GM21723 (cell line): ENCODE data around the gene DPP7.

ENCODE experiments used
- ATAC-seq: cut with Tn5 transposase; IDR thresholded peaks from one replicate; pipeline ENCODE4 v1.9.1; 2021; ENCODE audit warnings: mild to moderate bottlenecking, moderate library complexity; ENCODE audit not compliant: unreplicated experiment

DPP7 gene

GRCh38 chr9:137114613-137115393, at the start of gene DPP7:
DPP7 (minus strand) TSS chr9:137114733; CDS start chr9:137114713, 20 bp downstream.
- peak; percentile 61 for ATAC-seq

GRCh38 chr9:137163805-137164204, 49.3 kb upstream of the DPP7 start:
- ATAC-seq: no peak

- ATAC-seq: no peak
Observed at GRCh38 chr9:137163365-137163715, 48.8 kb upstream of the DPP7 start.

- no peak for ATAC-seq
Observed at GRCh38 chr9:137162505-137163364, 48.2 kb upstream of the DPP7 start.

GRCh38 chr9:137161558-137162486, 47.3 kb upstream of the DPP7 start:
- no peak for ATAC-seq

GRCh38 chr9:137160716-137161557, 46.4 kb upstream of the DPP7 start:
- no peak for ATAC-seq

GRCh38 chr9:137160054-137160425, 45.5 kb upstream of the DPP7 start:
- ATAC-seq: no peak

- ATAC-seq: no peak
Observed at GRCh38 chr9:137159105-137160053, 44.8 kb upstream of the DPP7 start.

GRCh38 chr9:137158625-137159024, 44.1 kb upstream of the DPP7 start:
- ATAC-seq: no peak

GRCh38 chr9:137157618-137158415, 43.3 kb upstream of the DPP7 start:
- ATAC-seq: no peak

- no peak for ATAC-seq
Observed at GRCh38 chr9:137156567-137157375, 42.2 kb upstream of the DPP7 start.

GRCh38 chr9:137152844-137153405, 38.4 kb upstream of the DPP7 start:
- ATAC-seq: no peak

GRCh38 chr9:137150617-137151457, 36.3 kb upstream of the DPP7 start:
- peak; percentile 34 for ATAC-seq

GRCh38 chr9:137149942-137150616, 35.5 kb upstream of the DPP7 start:
- peak; percentile 19 for ATAC-seq

GRCh38 chr9:137149363-137149762, 34.8 kb upstream of the DPP7 start:
- no peak for ATAC-seq

- no peak for ATAC-seq
Observed at GRCh38 chr9:137148661-137149060, 34.1 kb upstream of the DPP7 start.
